HG02588 (cell line): ENCODE measurements around the gene C1orf115.
A peak's percentile ranks its signal among the peaks of the same experiment; 100 is the strongest.
"Not testable (repeated sequence)": the region's sequence is repeated elsewhere in the genome, so short reads cannot be mapped to it uniquely, and the experiment has no call there.

ENCODE experiments used
- ATAC-seq: cut with Tn5 transposase; IDR thresholded peaks from one replicate; pipeline ENCODE4 v1.9.1; 2021; ENCODE audit warnings: mild to moderate bottlenecking, moderate library complexity; ENCODE audit not compliant: unreplicated experiment

C1orf115 gene

DNA sequence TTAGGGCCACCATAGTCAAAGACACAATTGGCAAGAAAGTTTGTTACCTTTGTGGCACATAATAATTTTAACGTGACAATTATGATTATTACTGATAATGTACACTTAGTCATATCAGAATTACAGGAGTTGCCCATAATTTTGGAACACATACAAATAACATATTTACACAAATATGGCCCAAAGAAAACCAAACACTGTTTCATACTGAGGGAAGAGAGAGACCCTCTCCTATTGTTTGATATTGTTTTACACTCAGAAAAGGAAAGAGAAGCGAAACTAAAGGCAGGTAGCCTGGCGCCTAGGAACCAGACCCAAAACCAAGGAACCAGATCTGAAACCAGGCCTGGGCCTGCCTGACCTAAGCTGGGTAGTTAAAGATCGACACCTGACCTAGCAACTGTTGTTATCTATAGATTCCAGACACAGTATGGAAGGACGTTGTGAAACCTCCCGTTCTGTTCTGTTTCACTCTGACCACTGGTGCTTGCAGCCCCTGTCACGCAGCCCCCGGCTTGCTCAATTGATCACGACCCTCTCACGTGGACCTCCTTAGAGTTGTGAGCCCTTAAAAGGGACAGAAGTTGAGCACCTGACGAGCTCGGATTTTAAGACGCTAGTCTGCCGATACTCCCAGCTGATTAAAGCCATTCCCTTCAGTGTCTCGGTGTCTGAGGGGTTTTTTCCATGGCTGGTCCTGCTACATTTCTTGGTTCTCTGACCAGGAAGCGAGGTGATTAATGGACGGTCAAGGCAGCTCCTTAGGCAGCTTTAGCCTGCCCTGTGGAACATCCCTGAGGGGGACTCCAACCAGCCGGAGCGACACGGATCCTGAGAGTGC is 27.9 kb downstream of the C1orf115 start:
- ATAC-seq = no peak

DNA sequence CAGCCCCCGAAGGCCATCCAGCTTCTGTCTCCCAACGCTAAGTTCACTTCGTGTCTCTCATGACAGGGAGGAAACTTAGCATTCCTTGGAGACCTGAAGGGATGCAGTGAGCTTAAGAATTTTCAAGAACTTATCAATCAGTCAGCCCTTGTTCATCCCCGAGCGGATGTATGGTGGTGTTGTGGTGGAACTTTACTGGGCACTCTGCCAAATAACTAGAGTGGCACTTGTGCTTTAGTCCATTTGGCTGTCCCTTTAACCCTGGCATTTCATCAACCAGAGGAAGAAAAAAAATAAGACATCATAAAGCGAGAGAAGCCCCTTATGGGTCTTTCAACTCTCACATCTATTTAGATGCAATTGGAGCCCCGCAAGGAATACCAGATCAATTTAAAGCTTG is 31.1 kb downstream of the C1orf115 start:
- not testable (repeated sequence) for ATAC-seq

DNA sequence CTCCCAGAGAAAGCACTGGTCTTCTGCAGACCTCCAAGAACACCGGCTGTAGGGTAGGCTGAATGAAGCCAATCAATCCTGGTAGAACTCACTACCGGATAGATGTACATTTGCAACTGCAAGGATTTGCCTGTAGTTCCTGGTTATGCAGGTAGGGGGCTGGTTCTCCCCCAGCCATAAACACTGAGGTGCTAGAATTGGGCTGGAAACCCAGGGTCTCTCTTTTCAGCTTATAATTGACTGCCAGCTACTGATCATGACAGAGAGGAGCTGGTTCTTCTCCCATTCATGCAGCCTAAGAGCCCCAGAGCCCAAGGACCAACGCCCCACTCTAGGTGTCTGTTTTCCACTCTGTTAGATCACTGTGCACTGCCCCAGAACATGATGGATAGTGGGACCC is 36.5 kb downstream of the C1orf115 start:
- ATAC-seq = no peak

DNA sequence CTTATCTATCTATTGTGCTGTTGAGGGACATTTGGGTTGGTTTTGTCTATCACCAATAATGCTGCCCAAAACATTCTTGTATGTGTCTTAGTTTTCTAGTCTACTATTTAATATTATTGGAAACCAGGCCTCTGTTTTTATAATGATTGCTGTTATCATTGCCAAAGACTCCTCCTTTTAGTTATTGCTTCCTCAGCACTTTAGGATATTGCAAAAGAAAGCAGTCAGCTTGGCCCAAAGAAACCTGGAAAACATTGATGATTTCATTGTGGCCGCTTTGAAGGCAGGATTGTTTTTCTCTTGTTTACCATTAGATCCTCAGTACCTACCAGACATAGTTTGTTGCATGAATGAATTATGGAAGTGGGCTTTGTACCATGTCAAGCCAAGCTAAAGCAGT is 37.4 kb downstream of the C1orf115 start:
- ATAC-seq = no peak

DNA sequence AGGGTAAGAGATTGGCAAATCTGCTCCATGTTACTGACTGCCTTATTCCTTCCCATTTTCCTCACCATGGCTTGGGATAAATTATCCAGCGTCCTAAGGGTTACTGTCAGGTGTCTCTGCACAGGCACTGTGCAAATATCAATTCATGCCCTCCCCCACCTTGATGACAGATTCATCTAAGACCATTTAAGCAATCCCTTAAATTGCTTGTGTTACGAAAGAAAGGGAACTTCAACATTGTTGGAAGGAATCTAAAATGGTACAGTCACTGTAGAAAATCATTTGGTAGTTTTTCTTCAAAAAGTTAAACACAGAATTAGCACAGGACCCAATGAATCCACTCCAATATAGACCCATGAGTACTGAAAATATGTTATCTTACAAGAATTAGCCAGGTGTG is 40.3 kb downstream of the C1orf115 start:
- no peak for ATAC-seq

DNA sequence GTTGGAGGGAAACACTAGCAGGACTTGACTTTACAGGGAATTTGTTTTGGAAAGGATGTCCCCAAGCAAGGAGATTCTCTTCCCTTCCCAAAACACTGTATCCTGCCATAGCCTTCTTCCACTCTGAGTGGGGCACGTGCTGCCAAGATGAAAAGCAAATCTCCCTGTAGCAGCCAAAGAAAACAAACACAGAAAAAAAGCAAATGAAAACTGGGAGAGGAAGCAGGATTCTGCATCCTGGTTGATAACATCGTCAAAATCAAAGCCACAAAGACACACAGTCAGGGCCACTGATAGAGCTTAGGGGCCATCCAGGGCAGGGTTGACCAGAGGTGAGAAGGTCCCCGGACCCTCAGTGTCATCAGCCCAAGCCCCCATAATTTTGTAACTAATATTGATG is 42.0 kb downstream of the C1orf115 start:
- ATAC-seq = no peak

DNA sequence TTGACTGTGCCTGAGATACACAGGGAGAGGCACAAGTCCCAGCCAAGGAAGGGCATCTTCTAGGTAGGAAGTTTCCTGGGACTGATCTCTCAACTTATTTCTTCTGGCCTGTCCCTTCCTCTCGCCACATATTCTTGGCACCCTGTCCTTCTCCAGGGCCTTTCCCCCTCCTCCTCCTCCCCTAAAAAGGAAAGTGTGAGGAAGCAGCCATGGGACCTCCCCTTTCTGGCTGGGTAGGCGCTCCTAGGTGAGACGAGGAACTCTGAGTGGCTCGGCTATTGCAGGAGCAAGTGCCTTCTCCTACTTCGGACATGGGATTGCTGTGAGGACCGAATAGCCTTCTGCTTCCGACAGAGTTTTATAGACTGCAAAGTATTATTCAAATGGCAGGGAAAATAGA is 42.5 kb downstream of the C1orf115 start:
- ATAC-seq = no peak

DNA sequence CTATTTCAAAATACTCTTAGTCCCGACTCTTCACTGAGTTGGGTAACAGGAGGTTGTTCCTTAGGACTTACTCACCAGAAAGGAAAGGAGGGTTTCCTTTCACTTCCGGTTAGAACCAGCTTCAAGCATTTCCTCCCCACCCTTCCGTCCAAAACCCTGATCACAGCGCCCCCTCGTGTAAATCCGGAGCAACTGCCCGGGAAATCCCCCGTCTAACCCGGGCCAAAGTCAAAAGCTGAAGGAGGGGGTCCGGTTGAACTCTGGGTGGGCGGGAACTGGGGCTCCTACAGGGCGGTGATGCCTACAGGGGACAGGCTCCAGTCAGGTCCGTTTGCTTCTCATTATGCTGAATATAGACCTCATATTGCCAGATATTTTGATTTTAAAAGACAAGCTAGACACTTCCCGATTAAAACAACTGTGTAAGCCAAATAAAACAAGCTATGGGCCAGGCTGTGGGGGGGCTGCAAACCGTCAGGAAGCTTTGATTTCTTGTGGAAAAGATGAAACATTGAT is 43.0 kb downstream of the C1orf115 start:
- ATAC-seq = peak; percentile 91

DNA sequence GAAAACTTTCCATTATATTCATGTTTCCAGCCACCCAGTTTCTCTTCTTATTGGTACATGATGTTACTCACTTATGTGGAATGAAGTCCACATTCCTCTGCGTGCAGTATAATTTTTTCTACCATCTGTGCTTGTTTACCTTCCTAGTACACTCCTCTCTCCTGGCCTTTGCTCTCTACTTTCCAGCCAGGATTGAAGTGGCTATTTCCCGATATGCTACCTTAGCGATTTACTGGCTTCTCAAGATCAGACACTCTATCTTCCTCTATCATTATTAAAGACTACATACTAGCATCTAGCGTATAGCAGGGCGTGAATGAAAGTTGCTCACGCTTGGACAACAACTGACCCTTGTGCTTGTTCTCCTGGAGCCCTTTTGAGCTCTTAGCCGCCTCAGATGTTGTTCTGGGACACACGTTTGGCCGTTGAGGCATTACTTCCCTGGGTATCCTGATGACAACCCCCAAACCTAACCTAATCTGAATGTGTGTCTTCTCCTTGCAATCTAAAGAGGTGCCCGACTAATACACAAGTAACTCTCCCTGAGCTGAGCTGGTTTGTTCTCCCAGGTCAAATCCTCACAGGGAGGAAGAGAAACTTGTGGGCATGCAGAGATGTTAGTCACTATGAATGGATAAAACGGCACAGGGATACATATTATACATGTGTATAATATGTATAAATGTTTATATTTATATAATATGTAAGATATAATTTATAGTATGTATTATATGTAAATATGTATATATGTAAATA is 44.6 kb downstream of the C1orf115 start:
- no peak for ATAC-seq

DNA sequence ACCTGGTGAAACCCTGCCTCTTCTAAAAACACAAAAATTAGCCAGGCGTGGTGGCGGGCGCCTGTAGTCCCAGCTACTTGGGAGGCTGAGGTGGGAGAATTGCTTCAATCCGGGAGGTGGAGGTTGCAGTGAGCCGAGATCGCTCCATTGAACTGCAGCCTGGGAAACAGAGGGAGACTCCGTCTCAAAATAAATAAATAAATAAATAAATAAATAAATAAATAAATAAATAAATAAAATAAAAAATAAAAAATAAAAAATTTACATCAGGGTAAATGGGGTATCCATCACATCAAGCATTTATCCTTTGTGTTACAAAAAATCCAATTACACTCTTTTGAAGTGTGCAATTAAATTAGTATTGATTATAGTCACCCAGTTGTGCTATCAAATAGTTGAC is 46.1 kb downstream of the C1orf115 start:
- not testable (repeated sequence) for ATAC-seq

DNA sequence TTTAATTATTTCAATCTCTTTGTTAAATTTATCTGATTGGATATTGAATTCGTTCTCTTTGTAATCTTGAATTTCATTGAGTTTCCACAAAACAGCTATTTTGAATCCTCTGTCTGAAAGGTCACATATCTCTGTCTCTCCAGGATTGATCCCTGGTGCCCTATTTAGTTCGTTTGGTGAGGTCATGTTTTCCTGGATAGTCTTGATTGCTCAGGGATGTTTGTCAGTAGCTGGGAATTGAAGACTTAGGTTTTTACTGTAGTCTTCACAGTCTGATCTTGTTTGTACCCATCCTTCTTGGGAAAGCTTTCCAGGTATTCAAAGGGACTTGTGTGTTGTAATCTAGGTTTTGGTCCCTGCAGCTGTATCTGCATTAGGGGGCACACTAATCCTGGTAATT is 51.2 kb downstream of the C1orf115 start:
- ATAC-seq = no peak

DNA sequence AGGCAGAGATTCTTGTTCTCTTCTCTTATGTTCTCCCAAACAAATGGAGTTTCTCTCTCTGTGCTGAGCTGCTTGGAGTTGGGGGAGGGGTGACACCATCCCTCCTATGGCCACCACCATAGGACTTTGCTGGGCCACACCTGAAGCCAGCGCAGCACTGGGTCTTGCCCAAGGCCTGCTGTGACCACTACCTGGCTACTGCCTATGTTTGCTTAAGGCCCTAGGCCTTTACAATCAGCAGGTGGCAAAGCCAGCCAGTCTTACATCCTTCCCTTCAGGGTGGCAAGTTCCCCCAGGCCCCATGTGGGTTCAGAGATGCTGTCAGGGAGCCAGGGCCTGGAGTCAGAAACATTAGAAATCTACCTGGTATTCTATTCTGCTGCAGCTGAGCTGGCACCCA is 51.7 kb downstream of the C1orf115 start:
- no peak for ATAC-seq

DNA sequence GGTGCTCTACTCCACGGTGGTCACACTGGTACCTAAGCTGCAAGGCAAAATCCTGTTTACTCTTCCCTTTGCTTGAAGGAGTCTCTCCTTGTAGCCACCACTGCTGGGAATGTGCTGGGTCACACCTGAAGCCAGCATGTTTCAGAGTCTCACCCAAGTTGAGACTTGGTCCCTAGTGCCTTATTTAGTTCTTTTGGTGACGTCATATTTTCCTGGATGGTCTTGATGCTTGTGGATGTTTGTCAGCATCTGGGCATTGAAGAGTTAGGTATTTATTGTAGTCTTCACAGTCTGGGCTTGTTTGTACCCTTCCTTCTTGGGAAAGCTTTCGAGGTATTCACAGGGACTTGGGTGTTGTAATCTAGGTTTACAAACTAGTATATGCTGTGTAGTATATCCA is 52.4 kb downstream of the C1orf115 start:
- ATAC-seq = no peak

DNA sequence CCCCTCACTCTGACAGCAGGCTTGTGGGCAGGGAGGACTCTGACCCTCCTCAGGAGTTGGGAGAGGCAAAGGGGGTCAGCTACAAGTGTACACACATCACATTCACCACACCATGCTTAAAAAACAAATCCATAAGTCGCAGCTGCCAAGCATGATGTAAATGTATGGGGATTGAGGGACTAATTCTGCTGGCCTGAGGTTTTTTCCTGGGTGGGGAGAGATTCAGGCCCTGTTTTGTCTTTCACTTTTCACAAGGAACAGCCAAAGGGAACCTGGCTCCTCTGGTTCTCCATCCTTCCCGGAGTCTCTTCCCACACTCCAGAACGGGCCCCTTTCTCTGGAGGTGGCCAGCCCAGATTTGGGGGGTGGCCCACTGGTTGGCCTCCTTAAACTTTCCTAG is 56.7 kb downstream of the C1orf115 start:
- ATAC-seq = no peak

DNA sequence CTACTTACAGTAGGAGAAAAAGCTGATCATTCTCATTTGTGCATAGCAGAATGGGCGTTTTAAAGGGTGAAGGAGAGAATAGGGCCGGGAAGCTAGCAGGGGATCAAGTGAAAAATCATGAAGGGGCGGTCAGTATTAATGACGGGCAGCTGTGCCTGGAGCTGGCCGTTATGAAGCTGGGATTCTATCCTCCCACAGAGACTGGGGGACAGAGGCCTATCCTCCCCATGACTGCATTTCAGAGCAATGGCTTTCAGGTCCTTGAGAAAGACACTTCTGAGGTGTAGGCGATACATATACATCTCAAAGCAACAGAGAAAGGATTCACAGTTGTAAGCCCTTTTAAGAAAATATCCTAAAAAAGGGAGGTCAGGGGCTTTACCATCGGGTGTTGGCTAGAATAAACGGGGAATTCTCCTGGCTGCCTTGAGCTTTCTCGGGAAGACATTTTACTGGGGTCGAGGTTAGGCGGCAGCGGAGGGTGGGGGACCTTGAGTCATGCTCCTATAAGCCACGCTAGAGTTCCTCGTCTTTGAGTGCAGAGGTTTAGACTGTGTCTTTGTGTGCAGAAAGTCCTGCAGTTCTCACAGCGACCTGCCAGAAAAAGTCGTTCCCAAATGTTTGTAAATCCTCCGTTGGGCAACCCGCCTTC is 57.4 kb downstream of the C1orf115 start:
- ATAC-seq = no peak

DNA sequence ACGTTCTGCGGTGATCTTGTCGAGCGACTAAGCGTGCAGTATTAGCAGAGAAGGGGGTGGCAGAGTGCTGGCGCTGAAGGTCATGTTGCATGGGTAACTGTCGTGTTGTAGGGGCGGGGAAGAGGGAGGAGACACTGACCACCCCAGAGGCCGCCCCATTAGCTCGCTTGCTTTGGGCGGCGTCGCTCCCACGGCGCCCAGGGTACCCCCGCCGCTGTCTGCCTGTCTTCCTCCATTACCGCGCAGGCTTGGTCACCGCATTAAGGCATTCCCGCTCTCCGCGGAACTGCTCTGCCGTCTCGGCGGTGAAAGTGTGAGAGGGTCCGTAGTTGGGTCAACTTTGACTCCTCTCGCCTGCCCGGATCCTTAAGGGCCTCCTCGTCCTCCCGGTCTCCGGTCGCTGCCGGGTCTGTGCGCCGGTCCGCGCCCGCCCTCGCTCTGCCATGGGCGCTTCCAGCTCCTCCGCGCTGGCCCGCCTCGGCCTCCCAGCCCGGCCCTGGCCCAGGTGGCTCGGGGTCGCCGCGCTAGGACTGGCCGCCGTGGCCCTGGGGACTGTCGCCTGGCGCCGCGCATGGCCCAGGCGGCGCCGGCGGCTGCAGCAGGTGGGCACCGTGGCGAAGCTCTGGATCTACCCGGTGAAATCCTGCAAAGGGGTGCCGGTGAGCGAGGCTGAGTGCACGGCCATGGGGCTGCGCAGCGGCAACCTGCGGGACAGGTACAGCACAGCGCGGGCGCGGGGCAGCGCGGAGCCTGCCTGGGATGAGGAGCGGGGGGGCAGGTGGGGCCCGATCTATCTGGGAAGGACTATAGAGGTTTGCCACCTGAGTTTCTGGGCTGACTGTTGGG is 58.1 kb downstream of the C1orf115 start, which contains the start of gene MTARC2:
MTARC2 (plus strand) TSS at position 234 of the 846 bp plus-strand sequence; CDS start at position 444, 210 bp downstream.
- peak; percentile 97 for ATAC-seq
